HG03135 (cell line): Measurements from ENCODE around the gene TSSC4.

Experiments used
- ATAC-seq: cut with Tn5 transposase; IDR thresholded peaks from one replicate; pipeline ENCODE4 v1.9.1; 2021; ENCODE audit warnings: mild to moderate bottlenecking, moderate library complexity; ENCODE audit not compliant: unreplicated experiment

The TSSC4 gene

GRCh38 chr11:2446590-2447252 is 46.2 kb downstream of the TSSC4 start:
- no peak for ATAC-seq

GRCh38 chr11:2447253-2447950 is 46.9 kb downstream of the TSSC4 start:
- ATAC-seq: no peak

GRCh38 chr11:2447951-2448650 is 47.6 kb downstream of the TSSC4 start:
- ATAC-seq: no peak

- ATAC-seq: no peak
These were observed 48.4 kb downstream of the TSSC4 start for GRCh38 chr11:2448661-2449547.

- ATAC-seq: no peak
These were observed 49.2 kb downstream of the TSSC4 start for GRCh38 chr11:2449548-2450320.

GRCh38 chr11:2450321-2451041 is 49.9 kb downstream of the TSSC4 start:
- ATAC-seq: no peak

GRCh38 chr11:2451336-2451735 is 50.8 kb downstream of the TSSC4 start:
- ATAC-seq: no peak

- ATAC-seq: no peak
These were observed 51.4 kb downstream of the TSSC4 start for GRCh38 chr11:2451916-2452315.

GRCh38 chr11:2452321-2453012 is 51.9 kb downstream of the TSSC4 start:
- no peak for ATAC-seq

GRCh38 chr11:2453436-2453835 is 52.9 kb downstream of the TSSC4 start:
- ATAC-seq: no peak
